GM19397 (cell line): ENCODE data around the gene GULP1.

Source experiments
- ATAC-seq: cut with Tn5 transposase; IDR thresholded peaks from one replicate; pipeline ENCODE4 v1.9.1; 2021; ENCODE audit warnings: mild to moderate bottlenecking, moderate library complexity; ENCODE audit not compliant: unreplicated experiment

GULP1 gene

DNA sequence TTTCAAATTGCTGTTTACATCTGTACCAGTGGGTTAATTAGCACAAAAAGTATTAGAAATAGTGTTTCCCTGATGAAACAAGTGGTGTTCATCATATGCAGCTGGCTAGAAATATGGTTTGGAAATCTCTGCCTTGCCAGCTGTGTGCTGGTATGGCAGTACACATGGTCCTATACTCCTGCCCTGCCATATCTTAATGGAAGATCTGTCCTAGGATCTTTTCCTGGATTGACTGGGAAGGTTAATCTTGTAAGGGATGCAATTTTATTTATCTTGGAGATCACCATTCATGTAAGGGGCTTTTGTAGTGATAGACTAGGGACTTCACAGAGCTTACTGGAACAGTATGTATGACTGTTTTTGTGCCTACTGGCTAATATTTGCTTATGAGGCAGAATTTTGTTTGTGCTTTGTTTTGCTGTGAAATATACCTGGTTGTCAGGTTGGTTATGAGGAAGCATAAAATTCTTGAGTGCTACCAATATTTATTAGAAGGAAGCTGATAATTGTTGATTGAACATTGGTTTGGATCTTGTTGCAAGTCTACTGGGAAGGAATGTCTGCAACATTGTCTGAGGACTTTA is 73.5 kb downstream of the GULP1 start:
- no peak for ATAC-seq

DNA sequence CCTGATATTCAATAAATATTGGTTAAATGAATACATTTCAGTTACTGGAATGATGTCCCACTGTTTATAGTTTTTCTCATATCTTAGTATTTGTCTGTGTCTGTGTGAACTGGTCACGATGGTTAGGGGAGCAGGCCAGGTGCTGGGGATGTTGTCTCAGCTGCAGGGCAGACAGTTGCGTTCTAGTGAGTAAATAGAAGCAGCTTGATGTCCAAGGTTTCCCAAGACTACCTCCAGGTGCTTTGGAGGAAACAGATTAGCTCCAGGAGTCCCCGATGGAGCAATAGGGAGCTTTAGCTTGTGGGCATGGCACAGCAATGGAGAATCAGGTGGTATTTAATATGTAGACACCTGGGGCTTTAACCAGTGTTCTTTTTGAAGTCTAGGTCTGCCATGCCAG is 75.5 kb downstream of the GULP1 start:
- ATAC-seq, result no peak

GRCh38 chr2:188369365-188369764 is 77.7 kb downstream of the GULP1 start:
- peak; percentile 66 for ATAC-seq

DNA sequence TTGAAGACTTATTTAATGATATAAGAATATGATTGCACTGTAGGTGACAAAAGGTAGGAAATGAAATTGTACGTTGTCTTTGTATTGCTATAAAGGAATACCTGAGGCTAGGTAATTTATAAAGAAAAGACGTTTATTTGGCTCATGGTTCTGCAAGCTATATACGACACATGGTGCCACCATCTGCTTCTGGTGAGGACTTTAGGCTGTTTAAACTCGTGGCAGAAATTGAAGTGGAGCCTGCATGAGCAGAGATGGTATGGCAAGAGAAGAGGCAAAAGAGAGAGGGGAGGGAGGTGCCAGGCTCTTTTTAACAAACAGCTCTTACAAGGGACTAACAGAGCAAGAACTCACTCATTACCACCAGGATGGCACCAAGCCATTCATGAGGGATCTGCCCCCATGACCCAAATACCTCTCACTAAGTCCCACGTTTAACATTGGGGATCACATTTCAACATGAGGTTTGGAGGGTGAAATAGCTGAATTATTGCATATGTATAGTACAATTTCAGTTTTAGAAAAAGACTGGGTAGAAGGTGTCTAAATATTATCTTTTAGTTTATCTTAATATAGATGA is 86.8 kb downstream of the GULP1 start:
- ATAC-seq, result no peak

GRCh38 chr2:188379748-188380147 is 88.1 kb downstream of the GULP1 start:
- no peak for ATAC-seq

GRCh38 chr2:188380280-188380679 is 88.6 kb downstream of the GULP1 start:
- ATAC-seq, result no peak

GRCh38 chr2:188381614-188382013 is 89.9 kb downstream of the GULP1 start:
- no peak for ATAC-seq

- ATAC-seq, result no peak
These were observed 90.4 kb downstream of the GULP1 start for GRCh38 chr2:188382107-188382506.

GRCh38 chr2:188383158-188383557 is 91.5 kb downstream of the GULP1 start:
- no peak for ATAC-seq

- ATAC-seq, result no peak
These were observed 94.2 kb downstream of the GULP1 start for GRCh38 chr2:188385857-188386256.

- no peak for ATAC-seq
These were observed 97.2 kb downstream of the GULP1 start for GRCh38 chr2:188388831-188389230.

DNA sequence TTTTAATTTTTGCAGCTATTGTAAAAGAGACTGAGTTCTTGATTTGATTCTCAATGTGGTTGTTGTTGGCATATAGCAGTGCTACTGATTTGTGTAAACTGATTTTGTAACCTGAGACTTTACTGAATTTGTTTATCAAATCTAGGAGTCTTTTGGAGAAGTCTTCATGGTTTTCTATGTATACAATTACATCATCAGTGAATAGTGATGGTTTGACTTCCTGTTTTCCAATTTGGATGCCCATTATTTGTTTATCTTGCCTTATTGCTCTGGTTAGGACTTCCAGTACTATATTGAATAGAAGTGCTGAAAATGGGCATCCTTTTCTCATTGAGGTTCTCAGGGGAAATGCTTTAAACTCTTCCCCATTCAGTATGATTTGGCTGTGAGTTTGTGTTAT is 99.7 kb downstream of the GULP1 start:
- ATAC-seq, result no peak

GRCh38 chr2:188394931-188395472 is 103.3 kb downstream of the GULP1 start:
- no peak for ATAC-seq

- no peak for ATAC-seq
These were observed 104.4 kb downstream of the GULP1 start for GRCh38 chr2:188395903-188396689.

DNA sequence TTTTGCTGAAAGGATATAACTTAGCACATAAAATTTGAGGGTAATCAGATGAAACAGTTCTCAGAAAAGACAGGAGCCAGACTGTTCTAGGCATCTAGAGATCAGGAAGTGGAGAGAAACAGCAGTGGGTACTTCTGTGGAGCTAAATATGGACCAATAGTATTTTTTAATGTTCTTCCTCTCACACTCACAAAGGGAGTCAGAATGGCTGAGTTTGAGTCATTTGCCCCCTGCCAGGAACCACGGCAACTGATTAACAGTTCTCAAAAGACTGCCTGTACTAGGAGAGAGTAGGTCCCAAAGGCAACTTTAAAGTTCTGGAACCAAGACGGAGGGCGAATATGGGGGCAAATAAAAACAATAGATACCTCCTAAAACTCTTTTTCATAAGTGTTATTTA is 107.5 kb downstream of the GULP1 start:
- no peak for ATAC-seq

DNA sequence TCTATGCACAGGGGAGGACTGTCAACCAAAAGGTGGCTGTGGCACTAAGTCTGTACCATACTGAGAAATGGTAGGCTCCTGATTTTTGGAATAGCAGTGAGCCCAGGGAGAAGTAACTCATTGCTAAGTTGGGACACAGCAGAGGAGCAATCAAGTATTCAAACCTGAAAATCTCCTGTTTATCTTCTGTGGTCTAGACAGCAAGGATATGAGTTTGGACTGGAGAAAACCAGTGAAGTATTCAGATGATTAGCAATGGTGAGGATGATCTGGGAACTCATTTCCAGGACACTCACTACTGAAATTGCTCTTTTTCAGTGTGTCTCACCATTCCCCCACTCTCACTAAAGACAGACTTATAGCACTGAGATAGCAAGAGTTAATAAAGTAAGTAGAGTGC is 112.0 kb downstream of the GULP1 start:
- no peak for ATAC-seq

- no peak for ATAC-seq
These were observed 112.8 kb downstream of the GULP1 start for GRCh38 chr2:188404341-188405004.

DNA sequence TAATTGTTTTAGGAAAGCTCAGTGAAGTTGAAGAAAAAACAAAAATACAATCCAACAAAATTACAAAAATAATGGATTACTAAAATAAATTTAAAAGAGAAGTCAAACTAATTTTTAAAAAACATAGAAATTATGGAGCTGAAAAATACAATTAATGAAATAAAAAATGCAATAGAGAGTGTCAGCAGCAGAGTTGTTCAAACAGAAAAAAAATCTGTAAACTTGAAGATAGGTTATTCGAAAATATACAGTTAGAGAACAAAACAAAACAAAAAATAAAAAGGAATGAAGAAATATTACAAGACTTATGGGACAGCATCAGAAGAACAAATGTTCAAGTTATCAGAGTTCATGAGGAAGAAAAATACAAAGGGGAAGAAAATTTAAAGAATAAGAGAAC is 114.7 kb downstream of the GULP1 start:
- ATAC-seq, result no peak

DNA sequence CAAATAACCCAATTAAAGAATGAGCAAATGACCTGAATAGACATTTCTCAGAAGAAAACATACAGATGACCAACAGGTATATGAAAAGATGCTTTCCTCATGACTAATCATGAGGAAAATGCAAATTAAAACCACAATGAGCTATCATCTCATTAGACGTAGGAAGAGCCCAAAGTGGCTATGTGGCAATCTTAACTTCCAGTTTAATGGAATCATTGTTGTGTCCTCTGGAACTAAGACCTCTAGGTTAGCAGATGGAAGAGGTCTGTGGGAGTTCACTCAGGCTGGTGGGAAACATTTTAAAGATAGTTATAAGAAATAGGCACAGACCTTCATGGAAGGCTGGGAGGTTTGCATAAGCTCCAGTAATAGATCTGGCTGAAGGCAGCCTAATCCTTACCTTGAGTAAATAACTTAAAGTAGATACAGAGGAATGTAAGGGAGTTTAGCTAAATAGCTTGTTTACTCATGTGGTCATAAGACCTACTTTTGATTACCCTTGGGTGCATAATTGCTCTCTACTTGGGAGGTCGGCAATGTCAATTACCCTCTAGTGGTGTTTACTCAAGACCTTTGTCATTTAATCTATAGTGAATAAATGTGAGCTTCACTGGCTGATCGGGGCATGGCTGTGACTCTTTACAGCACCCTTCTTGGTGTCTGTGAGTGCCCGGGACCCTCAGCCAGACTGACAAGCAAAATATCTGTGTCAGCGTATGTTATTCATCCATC is 119.0 kb downstream of the GULP1 start:
- no peak for ATAC-seq

- no peak for ATAC-seq
These were observed 120.5 kb downstream of the GULP1 start for GRCh38 chr2:188412190-188412589.

DNA sequence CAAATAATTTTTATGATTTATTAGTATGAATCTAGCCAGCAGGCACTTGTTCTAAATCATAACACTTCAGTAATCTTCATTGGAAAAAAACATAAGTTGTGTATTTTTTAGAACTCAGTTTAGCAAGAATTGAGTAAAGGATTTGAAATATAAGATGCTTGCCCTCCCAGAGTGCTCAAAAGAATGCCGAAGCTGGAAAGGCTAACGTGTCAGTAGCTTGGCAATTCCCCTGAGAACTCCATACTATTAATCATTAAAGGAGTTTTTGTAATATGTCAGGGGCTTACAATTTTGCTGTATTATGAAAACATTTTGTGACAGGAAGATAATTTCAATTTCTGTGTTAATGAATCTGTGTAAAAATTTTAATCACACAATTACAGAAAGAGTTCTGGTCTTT is 122.7 kb downstream of the GULP1 start:
- ATAC-seq, result no peak
